GM21423 (cell line): ENCODE measurements around the gene ACCS.
A peak's percentile ranks its signal among the peaks of the same experiment; 100 is the strongest.

Experiments
- ATAC-seq: cut with Tn5 transposase; IDR thresholded peaks from one replicate; pipeline ENCODE4 v1.9.1; 2021; ENCODE audit warnings: mild to moderate bottlenecking, moderate library complexity; ENCODE audit not compliant: unreplicated experiment

Gene ACCS, protein sequence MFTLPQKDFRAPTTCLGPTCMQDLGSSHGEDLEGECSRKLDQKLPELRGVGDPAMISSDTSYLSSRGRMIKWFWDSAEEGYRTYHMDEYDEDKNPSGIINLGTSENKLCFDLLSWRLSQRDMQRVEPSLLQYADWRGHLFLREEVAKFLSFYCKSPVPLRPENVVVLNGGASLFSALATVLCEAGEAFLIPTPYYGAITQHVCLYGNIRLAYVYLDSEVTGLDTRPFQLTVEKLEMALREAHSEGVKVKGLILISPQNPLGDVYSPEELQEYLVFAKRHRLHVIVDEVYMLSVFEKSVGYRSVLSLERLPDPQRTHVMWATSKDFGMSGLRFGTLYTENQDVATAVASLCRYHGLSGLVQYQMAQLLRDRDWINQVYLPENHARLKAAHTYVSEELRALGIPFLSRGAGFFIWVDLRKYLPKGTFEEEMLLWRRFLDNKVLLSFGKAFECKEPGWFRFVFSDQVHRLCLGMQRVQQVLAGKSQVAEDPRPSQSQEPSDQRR

DNA sequence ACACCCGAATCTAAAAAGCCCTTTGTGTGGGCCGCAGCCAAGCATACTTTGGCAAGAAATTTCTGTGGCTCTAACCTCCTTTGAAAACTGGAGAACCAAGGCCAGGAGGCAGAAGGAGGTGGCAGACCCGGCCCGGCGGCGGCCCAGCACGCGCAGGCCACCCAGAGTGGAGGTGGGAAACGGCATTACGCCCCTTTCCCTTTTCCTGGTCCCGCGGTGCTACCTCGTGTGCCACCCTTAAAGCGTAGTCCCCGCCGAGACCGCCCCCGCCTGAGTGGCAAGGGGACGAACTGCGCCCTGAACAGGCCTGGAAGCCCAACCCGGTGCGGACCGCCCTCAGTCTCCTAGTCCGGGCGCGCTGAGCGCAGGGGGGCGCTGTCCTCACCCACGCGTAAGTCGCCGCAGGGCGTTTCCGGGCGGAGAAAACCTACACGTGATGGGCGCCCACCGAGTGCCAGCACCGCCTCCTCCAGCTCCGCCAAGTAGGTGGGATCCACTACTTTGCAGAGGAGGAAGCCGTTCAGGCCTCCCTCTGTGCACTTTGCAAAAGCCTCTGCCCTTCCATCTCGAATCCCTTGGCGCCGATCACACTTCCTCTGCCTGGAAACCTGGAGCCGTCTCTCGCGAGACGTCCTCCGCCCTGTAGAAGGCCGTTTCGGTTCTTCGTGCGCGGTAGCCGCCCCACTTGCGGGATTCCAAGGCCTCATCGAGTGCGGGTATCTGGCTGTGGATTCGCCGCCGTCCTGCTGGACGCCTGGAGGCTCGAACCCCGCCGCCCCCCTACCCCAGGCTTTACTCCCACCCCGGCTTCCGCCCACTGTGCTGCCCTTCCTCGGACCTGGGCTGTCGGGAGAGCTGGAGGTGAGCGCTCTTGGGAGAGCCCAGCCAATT is at the start of gene ACCS:
Gene ACCS, plus strand, starts transcription at position 430 of the 891 bp plus-strand sequence. CDS start 1,358 bp downstream, outside the sequence.
- ATAC-seq = peak; percentile 96

- no peak for ATAC-seq
Measured at GRCh38 chr11:44016546-44017442, 49.3 kb upstream of the ACCS start.

DNA sequence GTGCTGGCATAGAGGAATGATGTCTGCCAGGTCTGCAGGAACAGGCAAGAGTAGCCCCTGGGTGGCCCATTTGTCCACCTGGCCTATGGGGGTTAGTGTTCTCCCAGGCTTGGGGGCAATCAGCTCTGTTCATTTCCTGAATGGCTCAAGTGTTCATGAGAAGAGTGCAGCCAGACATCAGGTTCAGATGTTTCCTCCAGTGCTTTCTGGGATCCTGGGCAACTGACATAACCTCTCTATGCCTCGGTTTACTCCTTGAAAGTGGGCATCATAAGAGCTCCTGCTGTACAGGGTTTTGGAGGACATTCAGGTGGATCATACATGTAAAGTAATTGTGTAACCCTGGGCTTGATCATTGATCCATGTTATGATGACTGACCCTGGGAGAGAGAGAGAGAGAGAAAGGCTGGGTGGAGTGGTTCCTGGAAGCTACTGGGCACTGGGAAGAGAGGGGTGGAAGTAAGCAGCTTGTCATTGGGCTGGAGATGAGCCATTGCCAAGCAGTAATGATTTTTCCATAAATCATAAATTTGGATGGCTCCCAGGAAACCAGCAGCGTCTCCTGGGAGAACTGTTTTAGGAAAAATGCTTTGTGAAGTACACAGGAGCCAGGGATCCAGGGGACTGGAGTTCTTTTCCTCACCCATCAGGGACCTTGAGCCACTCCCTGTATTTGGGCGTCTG is 48.5 kb upstream of the ACCS start:
- ATAC-seq = no peak

DNA sequence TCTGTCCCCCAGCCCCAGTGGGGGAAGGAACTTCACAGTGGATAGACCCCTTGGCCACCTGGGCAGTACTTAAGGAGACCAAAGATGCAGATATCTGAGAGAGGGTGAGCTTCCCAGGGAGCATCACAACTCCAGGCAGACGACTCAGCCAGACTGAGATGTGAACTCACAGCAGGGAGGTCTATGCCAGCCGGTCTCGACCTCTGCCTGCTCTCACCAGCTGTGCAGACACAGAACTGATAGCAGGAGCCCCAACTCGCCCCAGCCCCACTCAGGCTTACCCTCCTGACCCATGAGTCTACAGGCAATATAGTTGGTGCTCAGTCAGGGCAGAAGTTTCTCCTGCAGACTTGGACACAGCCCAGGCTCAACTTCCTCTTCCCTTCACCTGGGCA is 47.9 kb upstream of the ACCS start:
- no peak for ATAC-seq

DNA sequence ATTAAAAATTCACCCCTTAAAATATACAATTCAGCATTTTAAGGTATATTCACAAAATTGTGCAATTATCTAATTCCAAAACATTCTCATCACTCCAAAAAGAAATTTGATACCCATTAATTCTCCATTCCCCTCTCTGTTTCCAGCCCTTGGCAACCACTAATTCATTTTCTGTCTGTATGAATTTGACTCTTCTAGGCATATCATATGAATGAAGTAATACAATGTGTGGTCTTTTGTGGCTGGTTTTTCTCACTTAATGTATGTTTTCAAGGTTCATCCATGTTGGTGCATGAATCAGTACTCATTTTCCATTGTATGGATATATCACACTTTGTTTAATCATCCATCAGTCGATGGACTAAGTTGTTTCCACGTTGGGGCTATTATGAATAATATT is 47.2 kb upstream of the ACCS start:
- no peak for ATAC-seq

- no peak for ATAC-seq
Measured at GRCh38 chr11:44024977-44025376, 41.1 kb upstream of the ACCS start.

GRCh38 chr11:44025727-44026126 is 40.3 kb upstream of the ACCS start:
- ATAC-seq = no peak

- no peak for ATAC-seq
Measured at GRCh38 chr11:44028401-44028800, 37.7 kb upstream of the ACCS start.

DNA sequence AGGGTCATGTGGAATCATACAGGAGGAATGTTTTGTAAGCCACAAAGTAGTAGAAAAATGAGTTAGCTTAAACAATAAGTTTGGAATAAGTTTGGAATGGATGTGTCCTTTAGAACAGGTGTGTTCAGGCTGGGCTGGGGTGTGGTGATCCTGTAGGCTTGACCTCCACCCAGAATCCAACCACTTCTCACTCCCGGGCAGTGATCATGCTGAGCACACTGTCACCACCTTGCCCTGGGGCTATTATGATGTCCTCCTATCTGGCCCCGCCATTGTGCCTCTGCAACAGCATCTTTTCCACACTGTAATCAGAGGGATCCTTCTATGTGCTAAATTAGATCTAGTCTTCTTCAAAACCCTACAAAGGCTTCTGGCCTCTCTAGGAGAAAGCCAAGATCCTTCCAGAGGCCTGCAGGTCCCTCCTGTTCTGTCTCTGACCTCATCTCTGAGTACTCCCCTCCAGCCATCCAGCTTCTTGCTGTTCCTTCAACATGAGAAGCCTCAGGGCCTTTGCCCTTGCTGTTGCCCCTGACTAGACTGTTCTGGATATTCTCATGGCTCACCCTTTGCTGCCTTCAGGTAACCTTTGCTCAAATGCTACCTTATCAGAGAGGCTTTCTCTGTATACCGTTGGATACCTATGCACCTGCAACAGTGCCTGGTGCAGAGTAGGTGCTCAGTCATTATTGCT is 37.1 kb upstream of the ACCS start:
- no peak for ATAC-seq

DNA sequence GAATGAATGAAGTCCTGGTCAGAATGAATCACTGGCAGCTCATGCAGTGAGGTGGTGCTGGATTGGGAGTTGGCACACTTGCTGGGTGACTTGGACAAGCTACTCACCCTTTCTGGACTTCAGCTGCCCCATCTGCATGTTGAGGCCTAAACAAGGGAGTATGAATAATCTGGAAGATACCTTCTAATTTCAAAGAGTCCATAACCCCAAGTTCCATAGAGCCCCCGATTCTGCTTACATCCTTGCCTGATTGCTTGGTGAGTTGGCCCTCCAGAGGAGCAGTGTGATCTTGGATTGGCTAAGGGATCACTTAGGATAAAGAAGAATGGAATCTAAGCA is 36.6 kb upstream of the ACCS start:
- ATAC-seq = no peak

DNA sequence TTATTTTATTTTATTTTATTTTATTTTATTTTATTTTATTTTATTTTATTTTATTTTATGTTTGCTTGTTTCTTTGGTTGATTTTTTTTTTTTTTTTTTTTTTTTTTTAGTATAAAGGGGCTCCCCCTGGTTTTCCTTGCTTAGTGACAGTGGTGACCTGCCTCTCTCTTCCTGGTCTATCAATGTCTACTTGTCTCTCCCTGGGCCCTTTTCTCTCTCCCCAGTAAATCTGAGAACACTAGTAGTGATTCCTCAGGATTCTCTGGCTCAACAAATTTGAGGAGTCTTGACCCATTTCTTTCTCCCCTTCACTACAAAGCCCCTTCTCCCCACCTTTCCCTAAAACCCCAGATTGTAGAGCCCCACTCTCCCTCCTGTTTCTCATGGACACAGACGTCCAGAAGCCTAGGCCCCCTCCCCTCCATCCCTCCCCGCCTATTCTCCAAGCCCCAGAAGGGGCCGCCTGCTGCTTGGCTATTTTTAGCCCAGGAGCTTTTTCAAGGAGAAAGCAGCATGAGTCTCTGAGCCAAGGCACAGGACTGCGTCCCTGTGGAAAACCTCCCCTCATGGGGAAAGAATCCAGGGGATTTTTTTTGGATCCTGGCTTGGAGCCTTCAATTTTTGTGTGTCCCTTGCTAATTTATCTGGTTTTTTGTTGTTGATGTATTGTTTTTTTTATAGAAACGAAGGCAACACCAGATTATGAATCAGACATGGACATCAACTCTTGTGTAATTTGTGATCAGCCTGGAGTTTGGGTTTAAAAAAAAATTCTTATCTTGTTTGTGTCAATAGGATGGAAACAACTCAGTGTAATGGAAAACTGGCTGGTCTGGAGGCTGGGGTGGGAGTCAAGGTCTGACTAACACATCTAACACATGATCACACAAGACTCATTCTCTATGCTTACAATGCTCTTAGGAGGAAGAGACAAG is 35.8 kb upstream of the ACCS start:
- ATAC-seq = no peak

DNA sequence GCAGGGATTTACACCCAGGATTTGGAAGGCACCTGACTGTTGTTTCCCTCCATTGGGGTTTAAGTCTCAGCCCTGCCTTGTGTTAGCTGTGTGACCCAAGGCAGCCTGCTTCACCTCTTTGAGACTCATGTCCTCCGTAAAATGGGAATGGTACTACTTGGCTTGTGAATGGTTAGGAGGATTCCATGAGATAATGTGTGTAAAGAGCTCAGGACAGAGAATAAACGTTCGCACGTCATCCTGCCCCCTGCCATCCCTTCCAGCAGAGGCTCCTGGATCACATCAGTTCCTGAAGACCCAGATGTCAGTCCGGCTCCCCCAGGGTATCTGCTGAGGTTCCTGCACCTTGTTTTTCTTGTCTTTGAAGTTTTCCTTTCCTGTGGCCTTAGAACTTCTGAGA is 35.1 kb upstream of the ACCS start:
- no peak for ATAC-seq

DNA sequence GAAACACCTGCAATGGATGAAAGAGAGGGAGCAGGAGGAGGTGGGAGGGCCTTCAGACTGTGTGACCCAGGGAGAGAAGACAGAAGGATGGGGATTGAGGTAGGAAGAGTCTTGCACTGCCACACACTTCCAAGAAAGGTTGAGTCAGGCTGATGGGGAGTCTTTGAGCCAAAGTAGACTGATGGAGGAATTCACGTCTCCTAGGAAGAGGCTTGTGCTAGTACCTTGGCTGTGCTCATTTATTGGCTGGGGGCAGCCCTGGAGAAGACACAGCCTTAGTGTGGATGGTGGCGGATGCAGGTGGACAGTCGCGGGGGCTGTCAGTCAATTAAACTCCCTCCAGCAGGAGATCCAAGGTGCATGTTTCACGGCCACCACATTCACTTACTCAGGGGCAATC is 34.5 kb upstream of the ACCS start:
- ATAC-seq = no peak

- ATAC-seq = no peak
Measured at GRCh38 chr11:44032299-44033085, 33.6 kb upstream of the ACCS start.

GRCh38 chr11:44033411-44033850 is 32.6 kb upstream of the ACCS start:
- no peak for ATAC-seq

DNA sequence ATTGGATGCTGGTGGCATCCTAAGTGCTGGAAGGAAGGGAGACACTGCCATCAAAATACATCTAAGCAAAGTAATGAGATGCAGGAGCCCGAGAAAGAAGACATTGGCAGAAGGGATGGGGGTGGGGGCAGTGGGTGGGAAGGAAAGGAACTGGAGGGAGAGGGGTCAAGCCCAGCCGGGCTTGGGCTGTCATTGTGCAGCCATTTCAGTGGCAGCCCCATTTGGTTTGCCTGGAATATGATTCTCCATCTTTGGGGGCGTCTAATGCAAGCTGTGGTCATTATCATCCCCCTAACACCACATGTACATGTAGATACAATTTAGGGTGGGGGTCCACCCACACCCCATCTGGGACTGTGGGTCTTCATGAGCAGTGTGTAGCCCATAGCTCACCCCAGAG is 32.2 kb upstream of the ACCS start:
- ATAC-seq = no peak

DNA sequence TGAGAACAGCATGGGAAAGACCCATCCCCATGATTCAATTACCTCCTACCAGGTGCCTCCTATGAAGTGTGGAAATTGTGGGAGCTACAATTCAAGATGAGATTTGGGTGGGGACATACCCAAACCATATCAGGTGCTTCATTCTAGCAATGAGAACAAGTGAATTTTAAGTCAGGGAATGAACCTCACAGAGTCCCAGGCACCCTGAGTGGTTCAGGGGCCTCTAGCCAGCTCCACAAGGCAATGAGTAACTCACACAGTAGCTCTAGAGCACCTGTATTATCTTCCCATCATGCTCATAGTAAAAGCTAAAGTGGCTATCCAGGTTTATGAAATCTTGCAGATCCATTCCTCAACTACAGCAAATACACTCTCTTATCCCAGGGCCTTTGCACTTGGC is 31.4 kb upstream of the ACCS start:
- no peak for ATAC-seq
